Upper lobe of left lung (tissue), 6 donors: ENCODE results near the gene NOA1. TPM values are rescaled to one million over a fixed set of nuclear protein-coding genes. Genes with fewer than 3 reads are reported as not detected.

Source experiments
- ATAC-seq, 2 donors: fragments of 200-7000 bp; cut with Tn5 transposase; one replicate each; pipeline ENCODE4 v1.9.1; 2022; ENCODE audit warnings: mild to moderate bottlenecking in 2 of 2, moderate library complexity in 2 of 2; ENCODE audit not compliant: low FRiP score in 2 of 2
- DNase-seq, 2 donors: peaks; one replicate each; pipeline ENCODE4 v3.0.0-alpha.2; 2019 to 2020
- H3K27ac ChIP-seq, 4 donors: fragments of 200-600 bp; sonication (generic); one replicate each; pipeline ENCODE4 v1.5.1; 2016 to 2019
- H3K27me3 ChIP-seq, 4 donors: fragments of 200-600 bp; sonication (generic); one replicate each; pipeline ENCODE4 v1.5.1; 2017 to 2019
- H3K36me3 ChIP-seq, 4 donors: fragments of 200-600 bp; sonication (generic); one replicate each; pipeline ENCODE4 v1.5.1; 2016 to 2019
- H3K4me1 ChIP-seq, 4 donors: fragments of 200-600 bp; sonication (generic); one replicate each; pipeline ENCODE4 v1.5.1; 2018 to 2019
- H3K4me3 ChIP-seq, 4 donors: fragments of 200-600 bp; sonication (generic); one replicate each; pipeline ENCODE4 v1.5.1; 2017 to 2019; ENCODE audit warnings: mild to moderate bottlenecking in 2 of 4, moderate library complexity in 1 of 4
- H3K9me3 ChIP-seq, 4 donors: fragments of 200-600 bp; sonication (generic); one replicate each; pipeline ENCODE4 v1.5.1; 2018 to 2019
- EP300 ChIP-seq, 4 donors: sonication (generic); formaldehyde crosslinking; IDR thresholded peaks; one replicate each; pipeline ENCODE4 v1.5.1; 2017; ENCODE audit warnings: antibody characterized with exemption in 4 of 4, control low read depth in 2 of 4
- POLR2A ChIP-seq, 4 donors: fragments of 450-650 bp; IDR thresholded peaks; one replicate each; pipeline ENCODE4 v1.5.1; 2016 to 2017; ENCODE audit warnings: antibody characterized with exemption in 4 of 4, mild to moderate bottlenecking in 2 of 4
- POLR2AphosphoS5 ChIP-seq, 2 donors: sonication (generic); formaldehyde crosslinking; IDR thresholded peaks; one replicate each; pipeline ENCODE4 v1.5.1; 2017; ENCODE audit warnings: antibody characterized with exemption in 2 of 2
- WGBS, 2 donors: methylation state at CpG; one replicate each; pipeline ENCODE4 v1.1.5; 2017 to 2018; 5-methylcytosine and 5-hydroxymethylcytosine counted together
- total RNA-seq, 6 donors: library from RNA; depleted of rRNA in 4 of 6; stranded (reverse); fragments of >200 nt in 4 of 6; gene quantifications; one replicate each; pipeline versions ENCODE4 v1.1.0 to v1.2.1, GENCODE V29; 2016 to 2021
- TF ChIP-seq, protein P1 (sequence below), 6 experiments: fragments of 450-650 bp in 4 of 6; fragments of 200-600 bp in 2 of 6; sonication (generic) in 2 of 6; IDR thresholded peaks; one replicate each; pipeline ENCODE4 v1.5.1; 2016 to 2019; ENCODE audit warnings: antibody characterized with exemption in 6 of 6
- donor health status: DM: no; HTN: no; CAD: no; lungs with moderate emphysema.
- donor health status: DM: no; HTN: yes; CAD: no; lungs with severe emphysema.

Gene NOA1
- 10 to 100 TPM; 15.2 to 27.2 (median 22.8) TPM for total RNA-seq

- peaks cover 11 to 16% (median 13%) of the 10 kb centered on the region in 4 donors for H3K36me3 ChIP-seq
- H3K9me3 ChIP-seq: peaks cover 0 to 11% (median 0%) of the 10 kb centered on the region in 4 donors
- TF ChIP-seq POLR2A (IDR thresholded peaks at IDR 0.05): peak; percentile 23 to 84 (median 55)
- peak; percentile 86 to 87 for TF ChIP-seq POLR2AphosphoS5 (IDR thresholded peaks at IDR 0.05)
- TF ChIP-seq EP300 (IDR thresholded peaks at IDR 0.05): no peak
- H3K27me3 ChIP-seq: no peaks in the 10 kb centered on the region
- H3K27ac ChIP-seq: peak within 1 kb of the TSS; percentile 87 to 94 (median 90)
- ATAC-seq: peak; percentile 93 to 94
- peak; percentile 99 to 100 for DNase-seq
- peak within 1 kb of the TSS; percentile 94 to 99 (median 96) for H3K4me3 ChIP-seq
- peaks cover 49 to 59% (median 51%) of the 10 kb centered on the region in 4 donors for H3K4me1 ChIP-seq
- WGBS, 2 donors: 1 to 2% methylated on average over 37 to 46 of the region's 51 CpGs
Observed at GRCh38 chr4:56977321-56978012, at the start of gene NOA1. TSS of gene NOA1 (minus strand) at chr4:56977606. CDS start at chr4:56977585, 21 bp downstream.

GRCh38 chr4:57023104-57023503 is 45.7 kb upstream of the NOA1 start:
- Histone ChIP-seq H3K36me3 (peaks cover 38 to 97% (median 67%) of the 10 kb centered on the region in 4 donors), H3K4me1 (no peaks in the 10 kb centered on the region), H3K9me3 (no peaks in the 10 kb centered on the region), H3K27ac (no peak overlapping the region), H3K4me3 (no peak overlapping the region), H3K27me3 (no peaks in the 10 kb centered on the region)
- ATAC-seq (no peak), DNase-seq (no peak)
- WGBS, 2 donors: 90 to 92% methylated on average over 4 of the region's 4 CpGs
- TF ChIP-seq EP300 (IDR thresholded peaks at IDR 0.05) (no peak), POLR2A (IDR thresholded peaks at IDR 0.05) (no peak), POLR2AphosphoS5 (IDR thresholded peaks at IDR 0.05) (no peak)
- TF ChIP-seq, protein P1, sequence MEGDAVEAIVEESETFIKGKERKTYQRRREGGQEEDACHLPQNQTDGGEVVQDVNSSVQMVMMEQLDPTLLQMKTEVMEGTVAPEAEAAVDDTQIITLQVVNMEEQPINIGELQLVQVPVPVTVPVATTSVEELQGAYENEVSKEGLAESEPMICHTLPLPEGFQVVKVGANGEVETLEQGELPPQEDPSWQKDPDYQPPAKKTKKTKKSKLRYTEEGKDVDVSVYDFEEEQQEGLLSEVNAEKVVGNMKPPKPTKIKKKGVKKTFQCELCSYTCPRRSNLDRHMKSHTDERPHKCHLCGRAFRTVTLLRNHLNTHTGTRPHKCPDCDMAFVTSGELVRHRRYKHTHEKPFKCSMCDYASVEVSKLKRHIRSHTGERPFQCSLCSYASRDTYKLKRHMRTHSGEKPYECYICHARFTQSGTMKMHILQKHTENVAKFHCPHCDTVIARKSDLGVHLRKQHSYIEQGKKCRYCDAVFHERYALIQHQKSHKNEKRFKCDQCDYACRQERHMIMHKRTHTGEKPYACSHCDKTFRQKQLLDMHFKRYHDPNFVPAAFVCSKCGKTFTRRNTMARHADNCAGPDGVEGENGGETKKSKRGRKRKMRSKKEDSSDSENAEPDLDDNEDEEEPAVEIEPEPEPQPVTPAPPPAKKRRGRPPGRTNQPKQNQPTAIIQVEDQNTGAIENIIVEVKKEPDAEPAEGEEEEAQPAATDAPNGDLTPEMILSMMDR (IDR thresholded peaks at IDR 0.05): no peak

DNA sequence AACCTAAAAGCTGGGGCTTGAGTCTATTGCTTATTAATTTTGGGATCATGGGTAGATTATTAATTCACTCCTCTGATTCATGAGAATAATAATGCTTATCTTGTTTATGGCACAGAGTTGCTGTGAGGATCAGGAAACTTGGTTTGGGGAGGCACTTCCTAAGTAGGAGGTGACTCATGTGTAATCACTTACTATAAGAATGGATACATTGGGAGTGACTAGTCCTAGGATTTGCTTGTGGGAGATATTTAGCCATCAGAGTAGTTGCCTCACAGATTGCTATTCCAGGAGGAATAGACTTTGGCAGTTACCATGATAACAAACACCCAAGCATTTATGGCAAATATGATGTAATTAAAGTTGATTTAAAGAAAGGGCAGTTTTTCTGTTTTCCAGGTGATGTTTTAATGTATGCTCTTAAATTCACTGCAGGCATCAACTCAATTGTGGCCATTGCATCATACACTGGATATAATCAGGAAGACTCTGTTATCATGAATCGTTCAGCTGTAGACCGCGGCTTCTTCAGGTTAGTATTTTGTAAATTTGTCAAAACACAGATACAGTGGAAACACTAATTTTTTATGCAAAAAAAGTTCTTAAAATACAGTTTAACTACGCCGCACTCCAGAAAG is 43.2 kb upstream of the NOA1 start:
- TF ChIP-seq, protein P1 (IDR thresholded peaks at IDR 0.05): no peak
- TF ChIP-seq POLR2AphosphoS5 (IDR thresholded peaks at IDR 0.05) (no peak), POLR2A (IDR thresholded peaks at IDR 0.05) (no peak), EP300 (IDR thresholded peaks at IDR 0.05) (no peak)
- Histone ChIP-seq H3K9me3 (no peaks in the 10 kb centered on the region), H3K4me3 (no peak overlapping the region), H3K27ac (peak overlapping the region in 1 of 4 donors; percentile 63), H3K27me3 (no peaks in the 10 kb centered on the region), H3K36me3 (peaks cover 33 to 97% (median 67%) of the 10 kb centered on the region in 4 donors), H3K4me1 (no peaks in the 10 kb centered on the region)
- 92 to 95% methylated on average over 5 of the region's 5 CpGs for WGBS, 2 donors
- ATAC-seq (no peak), DNase-seq (no peak)

DNA sequence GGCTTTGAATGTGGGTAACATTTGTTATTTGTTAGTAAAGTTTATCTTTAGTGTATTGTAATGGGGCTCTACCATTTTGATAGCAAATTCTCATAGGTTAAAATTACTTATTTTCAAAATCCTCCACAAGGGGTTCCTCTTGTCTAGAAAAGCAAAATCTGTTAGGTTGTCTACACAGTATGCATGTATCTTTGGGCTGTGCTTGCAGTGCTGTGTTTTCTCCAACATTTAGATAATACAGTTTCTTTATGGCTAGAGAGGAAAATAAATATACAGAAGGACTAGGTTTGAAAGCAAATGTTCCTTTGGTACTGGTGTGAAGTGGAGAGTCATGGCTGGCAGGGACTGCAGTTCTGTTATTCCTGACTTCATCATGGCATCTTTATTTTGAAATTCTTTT is 41.6 kb upstream of the NOA1 start:
- no peaks in the 10 kb centered on the region for H3K27me3 ChIP-seq
- no peak overlapping the region for H3K27ac ChIP-seq
- peaks cover 20 to 97% (median 65%) of the 10 kb centered on the region in 4 donors for H3K36me3 ChIP-seq
- H3K4me3 ChIP-seq: no peak overlapping the region
- no peaks in the 10 kb centered on the region for H3K4me1 ChIP-seq
- no peaks in the 10 kb centered on the region for H3K9me3 ChIP-seq
- DNase-seq (no peak), ATAC-seq (no peak)
- TF ChIP-seq EP300 (IDR thresholded peaks at IDR 0.05) (no peak), POLR2A (IDR thresholded peaks at IDR 0.05) (no peak), POLR2AphosphoS5 (IDR thresholded peaks at IDR 0.05) (no peak)
- TF ChIP-seq, protein P1 (IDR thresholded peaks at IDR 0.05): no peak

DNA sequence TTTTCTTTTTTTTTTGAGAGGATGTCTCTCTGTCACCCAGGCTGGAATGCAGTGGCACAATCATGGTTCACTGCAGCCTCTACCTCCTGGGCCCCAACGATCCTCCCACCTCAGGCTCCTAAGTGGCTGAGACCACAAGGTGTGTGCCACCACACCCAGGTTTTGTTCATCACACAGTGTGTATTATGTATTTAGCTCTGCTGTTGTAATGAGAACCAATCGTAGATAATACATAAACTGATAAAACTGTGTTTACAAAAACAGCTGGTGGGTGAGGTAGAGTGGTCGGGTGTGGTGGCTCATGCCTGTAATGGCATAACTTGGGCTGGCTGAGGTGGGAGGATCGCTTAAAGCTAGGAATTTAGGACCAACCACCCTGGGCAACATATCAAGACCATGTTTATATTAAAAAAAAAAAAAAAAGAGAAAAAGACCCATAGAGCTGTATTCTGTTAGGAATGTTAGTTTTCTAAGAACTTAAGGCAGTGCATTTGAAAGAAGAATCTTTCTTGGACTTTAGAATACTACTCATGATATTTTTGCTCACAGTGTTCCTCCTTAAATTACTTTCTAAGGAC is 36.2 kb upstream of the NOA1 start:
- TF ChIP-seq POLR2AphosphoS5 (IDR thresholded peaks at IDR 0.05) (no peak), POLR2A (IDR thresholded peaks at IDR 0.05) (no peak), EP300 (IDR thresholded peaks at IDR 0.05) (no peak)
- TF ChIP-seq, protein P1 (IDR thresholded peaks at IDR 0.05): no peak
- H3K27me3 ChIP-seq: no peaks in the 10 kb centered on the region
- no peaks in the 10 kb centered on the region for H3K9me3 ChIP-seq
- no peak overlapping the region for H3K4me3 ChIP-seq
- ATAC-seq: no peak
- WGBS, 2 donors: 75 to 79% methylated on average over 4 of the region's 4 CpGs
- H3K36me3 ChIP-seq: peaks cover 21 to 97% (median 74%) of the 10 kb centered on the region in 4 donors
- no peaks in the 10 kb centered on the region for H3K4me1 ChIP-seq
- DNase-seq: no peak
- H3K27ac ChIP-seq: no peak overlapping the region
